GM21529 (cell line): ENCODE data around the gene TMEM25.
"Not testable (repeated sequence)": the region's sequence is repeated elsewhere in the genome, so short reads cannot be mapped to it uniquely, and the experiment has no call there.

Experiments used
- ATAC-seq: cut with Tn5 transposase; IDR thresholded peaks from one replicate; pipeline ENCODE4 v1.9.1; 2021; ENCODE audit not compliant: unreplicated experiment

The TMEM25 gene

GRCh38 chr11:118530683-118531596 is at the start of gene TMEM25:
Gene TMEM25 (plus strand): TSS chr11:118531192. CDS start chr11:118531802, 610 bp downstream.
- peak; percentile 75 for ATAC-seq

- not testable (repeated sequence) for ATAC-seq
Measured at GRCh38 chr11:118481238-118481637, 49.8 kb upstream of the TMEM25 start.

DNA sequence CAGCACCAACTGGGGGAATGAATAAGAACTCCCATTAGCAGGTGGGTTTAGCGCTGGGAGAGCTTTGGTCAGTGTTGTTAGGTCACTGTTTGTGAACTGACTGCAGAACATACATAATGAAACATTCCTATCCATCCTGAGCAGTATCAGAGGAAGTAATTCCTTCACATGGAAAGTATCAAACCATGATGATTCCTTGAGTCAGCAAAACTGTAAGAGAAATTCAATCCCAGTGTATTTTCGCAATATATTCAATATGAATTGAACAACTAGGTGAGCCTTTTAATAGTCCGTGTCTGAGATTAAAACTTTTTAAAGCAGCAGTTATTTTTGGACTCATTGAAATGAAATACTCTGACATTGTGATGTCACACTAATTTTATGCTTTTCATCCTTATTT is 46.6 kb upstream of the TMEM25 start:
- ATAC-seq: no peak

DNA sequence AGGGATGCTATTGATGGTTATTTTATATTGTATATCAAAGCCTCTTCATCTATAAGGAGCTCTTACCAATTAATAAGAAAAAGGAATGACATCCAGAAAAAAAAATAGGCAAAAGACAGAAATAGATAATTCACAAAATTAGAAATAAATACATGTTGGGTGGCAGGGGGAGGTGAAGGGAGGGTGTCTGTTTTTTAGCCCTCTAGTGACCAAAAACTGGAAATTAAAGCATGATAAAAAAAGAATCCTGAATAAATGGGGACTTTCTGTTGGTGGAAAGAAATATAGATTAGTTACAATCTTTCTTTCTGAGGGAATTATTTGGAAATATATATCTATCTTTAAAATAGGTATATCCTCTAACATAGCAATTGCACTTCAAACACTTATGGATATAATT is 45.7 kb upstream of the TMEM25 start:
- no peak for ATAC-seq

GRCh38 chr11:118488480-118489109 is 42.4 kb upstream of the TMEM25 start:
- ATAC-seq: no peak

DNA sequence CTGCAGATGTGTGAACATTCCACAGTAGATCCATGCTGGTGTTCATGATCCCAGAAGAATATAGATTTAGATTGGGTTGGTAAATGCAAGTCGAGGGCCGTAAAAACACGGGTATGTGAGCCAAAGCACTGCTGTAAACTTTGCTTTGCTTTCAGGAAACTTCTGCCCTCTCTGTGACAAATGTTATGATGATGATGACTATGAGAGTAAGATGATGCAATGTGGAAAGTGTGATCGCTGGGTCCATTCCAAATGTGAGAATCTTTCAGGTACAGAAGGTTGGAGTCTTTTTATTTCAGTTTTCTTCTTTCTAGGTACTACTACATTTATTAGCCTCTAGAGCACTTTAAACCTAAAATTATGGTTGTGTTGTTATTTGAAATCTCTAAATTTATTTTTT is 40.0 kb upstream of the TMEM25 start:
- ATAC-seq: no peak

DNA sequence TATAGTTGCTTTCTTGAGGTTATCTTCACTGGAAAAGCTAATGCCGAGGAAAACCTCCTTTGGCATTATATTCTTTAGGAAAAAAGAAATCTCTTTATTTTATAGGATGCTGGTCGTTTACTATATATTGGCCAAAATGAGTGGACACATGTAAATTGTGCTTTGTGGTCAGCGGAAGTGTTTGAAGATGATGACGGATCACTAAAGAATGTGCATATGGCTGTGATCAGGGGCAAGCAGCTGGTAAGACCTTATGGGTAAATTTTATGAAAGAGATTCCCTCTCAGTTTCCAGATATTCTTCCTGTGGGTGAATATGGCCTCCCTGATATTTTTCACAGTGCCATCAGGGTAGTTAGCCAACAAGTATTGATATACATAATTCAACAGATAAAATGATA is 33.2 kb upstream of the TMEM25 start:
- ATAC-seq: no peak

DNA sequence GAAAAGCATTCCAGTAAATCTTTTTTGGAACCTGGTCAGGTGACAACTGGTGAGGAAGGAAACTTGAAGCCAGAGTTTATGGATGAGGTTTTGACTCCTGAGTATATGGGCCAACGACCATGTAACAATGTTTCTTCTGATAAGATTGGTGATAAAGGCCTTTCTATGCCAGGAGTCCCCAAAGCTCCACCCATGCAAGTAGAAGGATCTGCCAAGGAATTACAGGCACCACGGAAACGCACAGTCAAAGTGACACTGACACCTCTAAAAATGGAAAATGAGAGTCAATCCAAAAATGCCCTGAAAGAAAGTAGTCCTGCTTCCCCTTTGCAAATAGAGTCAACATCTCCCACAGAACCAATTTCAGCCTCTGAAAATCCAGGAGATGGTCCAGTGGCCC is 27.8 kb upstream of the TMEM25 start:
- no peak for ATAC-seq

DNA sequence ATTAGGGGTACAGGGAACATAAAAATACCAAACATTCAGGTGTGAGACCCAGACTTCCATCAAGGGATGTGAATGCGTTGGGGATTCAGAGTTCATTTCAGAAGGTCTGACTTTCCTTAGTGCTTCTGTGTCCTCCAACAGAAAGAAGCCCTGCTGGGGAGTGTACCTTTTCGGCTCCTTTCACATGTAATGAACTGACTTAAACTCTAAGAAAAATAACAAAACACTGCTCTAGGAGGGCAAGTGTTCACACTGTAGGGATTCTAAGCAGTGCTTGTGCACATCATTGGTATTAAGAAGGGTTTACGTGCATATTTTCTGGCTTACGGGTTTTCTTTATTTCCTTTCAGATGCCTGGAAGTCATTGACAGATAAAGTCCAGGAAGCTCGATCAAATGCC is 19.4 kb upstream of the TMEM25 start:
- no peak for ATAC-seq

- no peak for ATAC-seq
Measured at GRCh38 chr11:118514103-118514502, 16.9 kb upstream of the TMEM25 start.

GRCh38 chr11:118519549-118519948 is 11.4 kb upstream of the TMEM25 start:
- ATAC-seq: no peak

DNA sequence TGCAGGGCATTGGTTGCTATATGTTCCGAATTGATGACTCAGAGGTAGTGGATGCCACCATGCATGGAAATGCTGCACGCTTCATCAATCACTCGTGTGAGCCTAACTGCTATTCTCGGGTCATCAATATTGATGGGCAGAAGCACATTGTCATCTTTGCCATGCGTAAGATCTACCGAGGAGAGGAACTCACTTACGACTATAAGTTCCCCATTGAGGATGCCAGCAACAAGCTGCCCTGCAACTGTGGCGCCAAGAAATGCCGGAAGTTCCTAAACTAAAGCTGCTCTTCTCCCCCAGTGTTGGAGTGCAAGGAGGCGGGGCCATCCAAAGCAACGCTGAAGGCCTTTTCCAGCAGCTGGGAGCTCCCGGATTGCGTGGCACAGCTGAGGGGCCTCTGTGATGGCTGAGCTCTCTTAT is 9.1 kb upstream of the TMEM25 start:
- ATAC-seq: no peak

GRCh38 chr11:118522571-118523072 is 8.4 kb upstream of the TMEM25 start:
- no peak for ATAC-seq

- ATAC-seq: no peak
Measured at GRCh38 chr11:118524356-118524755, 6.6 kb upstream of the TMEM25 start.

- ATAC-seq: no peak
Measured at GRCh38 chr11:118524757-118525470, 6.1 kb upstream of the TMEM25 start.

DNA sequence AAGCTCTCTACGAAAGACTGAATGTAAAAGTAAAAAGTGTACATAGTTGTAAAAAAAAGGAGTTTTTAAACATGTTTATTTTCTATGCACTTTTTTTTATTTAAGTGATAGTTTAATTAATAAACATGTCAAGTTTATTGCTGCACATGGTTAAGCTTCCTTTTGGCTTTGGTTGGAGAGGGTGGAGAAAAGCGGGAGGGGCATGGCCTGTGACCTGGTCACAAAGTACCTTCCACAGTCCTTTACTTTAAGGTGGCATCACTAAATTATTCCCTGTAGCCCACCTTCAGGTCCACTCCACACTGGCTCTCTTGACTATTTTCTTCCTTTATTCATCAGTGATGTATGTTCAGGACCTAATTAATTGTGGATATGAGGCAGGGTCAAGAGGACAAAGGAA is 4.3 kb upstream of the TMEM25 start:
- ATAC-seq: no peak

- ATAC-seq: no peak
Measured at GRCh38 chr11:118527109-118527508, 3.9 kb upstream of the TMEM25 start, which contains the start of gene TTC36. Gene TTC36 (plus strand): TSS chr11:118527474. CDS start chr11:118527495, 21 bp downstream.

GRCh38 chr11:118528511-118528910 is 2.5 kb upstream of the TMEM25 start:
- ATAC-seq: no peak

- no peak for ATAC-seq
Measured at GRCh38 chr11:118529584-118530175, 1.3 kb upstream of the TMEM25 start.

- ATAC-seq: no peak
Measured at GRCh38 chr11:118530180-118530682, 761 bp upstream of the TMEM25 start.

DNA sequence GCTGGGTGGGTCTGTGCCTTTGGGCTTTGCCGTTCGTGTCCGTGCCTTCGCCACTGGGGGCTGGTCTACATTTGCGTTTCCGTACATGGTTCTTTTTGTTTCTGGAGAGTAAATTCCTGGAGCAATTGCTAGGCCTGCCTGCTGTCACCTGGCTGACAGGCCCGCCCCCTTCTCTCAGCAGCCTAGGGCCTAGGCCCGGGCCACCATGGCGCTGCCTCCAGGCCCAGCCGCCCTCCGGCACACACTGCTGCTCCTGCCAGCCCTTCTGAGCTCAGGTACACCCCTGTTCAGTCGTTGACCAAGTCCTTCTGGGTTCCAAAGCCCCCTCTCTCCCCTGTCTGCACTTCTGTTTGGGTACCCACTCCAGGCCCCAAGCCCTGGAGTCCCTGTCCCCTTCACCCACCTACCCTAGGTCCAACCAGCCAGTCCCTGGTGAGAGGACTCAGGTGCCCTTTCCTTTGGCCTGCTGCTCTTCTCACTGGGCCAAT is 649 bp downstream of the TMEM25 start:
- no peak for ATAC-seq
